Measurements from ENCODE around the gene SEC14L2. TPM values are rescaled to one million over a fixed set of nuclear protein-coding genes. Genes with fewer than 3 reads are reported as not detected.

SEC14L2 gene
- total RNA-seq, 1 experiment from 2014 or later: 8.2 TPM

- Mint-ChIP-seq H3K4me3 (no peak overlapping the region), H3K4me1 (peaks cover 8 to 10% of the 10 kb centered on the region in 2 experiments), H3K36me3 (ENCODE audit: insufficient read depth in 1 of 3, low read depth in 3 of 3) (peaks cover 11 to 71% (median 59%) of the 10 kb centered on the region in 3 experiments), H3K27ac (no peak overlapping the region), H3K27me3 (ENCODE audit: low read depth) (no peaks in the 10 kb centered on the region), H3K9me3 (no peaks in the 10 kb centered on the region)
- Histone ChIP-seq H2BK15ac (ENCODE audit: low read depth, low read length) (no peak overlapping the region), H3K23ac (ENCODE audit: insufficient read length, low read depth, low read length) (no peak overlapping the region), H3K4ac (ENCODE audit: low read depth, low read length) (no peak overlapping the region), H3K9me3 (ENCODE audit: control insufficient read depth, low read depth, low read length) (no peaks in the 10 kb centered on the region), H3K18ac (ENCODE audit: insufficient read length, low read depth, low read length) (no peak overlapping the region), H2BK5ac (ENCODE audit: insufficient read length, low read length) (no peak overlapping the region), H3K79me1 (ENCODE audit: insufficient read depth, low read depth, low read length, poor library complexity, severe bottlenecking) (no peaks in the 10 kb centered on the region), H3T11ph (ENCODE audit: low read length) (no peak overlapping the region), H2BK12ac (ENCODE audit: insufficient read length, low read depth, low read length) (no peak overlapping the region), H3K4me2 (ENCODE audit: insufficient read depth, insufficient read length, low read length) (no peak overlapping the region), H3K14ac (ENCODE audit: insufficient read depth, low read length) (no peak overlapping the region), H3K27me3 (ENCODE audit: insufficient read depth, low read length) (no peaks in the 10 kb centered on the region), H4K8ac (replicated peaks; ENCODE audit: insufficient read length, low read depth, low read length) (no peak overlapping the region), H3K9ac (ENCODE audit: extremely low read depth, insufficient read length, low read length) (no peak overlapping the region), H3K56ac (ENCODE audit: insufficient read length, low read depth, low read length) (no peak overlapping the region), H4K91ac (ENCODE audit: insufficient read length, low read depth, low read length) (no peak overlapping the region), H2BK20ac (ENCODE audit: low read depth, low read length, poor library complexity, severe bottlenecking) (no peak overlapping the region), H4K5ac (ENCODE audit: insufficient read length, low read depth, low read length) (no peak overlapping the region), H2AK5ac (ENCODE audit: insufficient read length, low read length) (no peak overlapping the region), H3K4me1 (ENCODE audit: insufficient read depth, low read length) (peaks cover 3% of the 10 kb centered on the region; the same call in 1 of the 2 replicates), H2AFZ (ENCODE audit: low read length) (no peak overlapping the region), H4K20me1 (ENCODE audit: control insufficient read depth, insufficient read depth, insufficient read length) (no peaks in the 10 kb centered on the region), H3K27ac (ENCODE audit: insufficient read length, low read depth, low read length) (no peak overlapping the region), H3K23me2 (ENCODE audit: insufficient read length, low read depth, low read length, poor library complexity, severe bottlenecking) (no peaks in the 10 kb centered on the region), H2BK120ac (ENCODE audit: low read depth, low read length, poor library complexity, severe bottlenecking) (no peak overlapping the region), H3K79me2 (ENCODE audit: insufficient read depth, low read length) (no peaks in the 10 kb centered on the region)
- TF ChIP-seq CTCF (conservative IDR thresholded peaks at IDR 0.05): no peak
- DNase-seq: no peak
- no CpG with 5 or more reads among the region's 1 CpG for WGBS (ENCODE audit: extremely low coverage, insufficient read length, low lambda C conversion rate)
Measured at GRCh38 chr22:30416837-30417236, 20.0 kb downstream of the SEC14L2 start.
